Activated CD8-positive, alpha-beta T cell treated with anti-CD3 and anti-CD28 coated beads for 36 hours (primary cell): ENCODE data around the gene AGRN. TPM values are rescaled to one million over a fixed set of nuclear protein-coding genes. Genes with fewer than 3 reads are reported as not detected.
"Not testable (repeated sequence)": the region's sequence is repeated elsewhere in the genome, so short reads cannot be mapped to it uniquely, and the experiment has no call there.

Source experiments
- ATAC-seq: fragments of 200-7000 bp; cut with Tn5 transposase; one replicate; pipeline ENCODE4 v1.10.0; 2021; ENCODE audit warnings: mild to moderate bottlenecking, moderate library complexity
- CTCF ChIA-PET: fragments of 350-600 bp; sonication (Branson Sonifier 250); formaldehyde crosslinking; loops from one replicate; lab custom pipeline; 2021; ENCODE audit warnings: antibody characterized with exemption; lab: Charles Lee
- POLR2A ChIA-PET: fragments of 350-600 bp; sonication (Branson Sonifier 250); formaldehyde crosslinking; loops from one replicate; lab custom pipeline; 2021; ENCODE audit warnings: antibody characterized with exemption; lab: Charles Lee
- DNase-seq: peaks from one replicate; pipeline ENCODE4 v3.0.0-alpha.2; 2020
- H3K27ac Mint-ChIP-seq: one replicate; pipeline ENCODE4 v1.8.0; 2021; ENCODE audit warnings: mild to moderate bottlenecking, mixed read lengths
- H3K27me3 Mint-ChIP-seq: one replicate; pipeline ENCODE4 v1.8.0; 2021; ENCODE audit warnings: mixed read lengths
- H3K36me3 Mint-ChIP-seq: one replicate; pipeline ENCODE4 v1.8.0; 2021; ENCODE audit warnings: low read depth, mixed read lengths
- H3K4me1 Mint-ChIP-seq: one replicate; pipeline ENCODE4 v1.8.0; 2021; ENCODE audit warnings: low read depth, mixed read lengths
- H3K4me3 Mint-ChIP-seq: one replicate; pipeline ENCODE4 v1.8.0; 2021; ENCODE audit warnings: mild to moderate bottlenecking, moderate library complexity, mixed read lengths
- H3K9me3 Mint-ChIP-seq: one replicate; pipeline ENCODE4 v1.8.0; 2021; ENCODE audit warnings: mixed read lengths
- CTCF ChIP-seq: fragments of 200-600 bp; IDR thresholded peaks from one replicate; pipeline ENCODE4 v1.8.0; 2022; ENCODE audit warnings: antibody characterized with exemption, mild to moderate bottlenecking
- intact Hi-C: fragments of 100-400 bp; cut with micrococcal nuclease; formaldehyde crosslinking; loops from one replicate; pipeline ENCODE4 v1.10.0; 2022
- total RNA-seq, 2 experiments: library from RNA; stranded (reverse); gene quantifications; one replicate each; pipeline ENCODE4 v1.2.3, GENCODE V29; 2021

AGRN gene
- total RNA-seq, 2 experiments from 2014 or later: 64.9 to 68.0 TPM

GRCh38 chr1:1063261-1063944, 43.5 kb downstream of the AGRN start:
- peak; percentile 0 for ATAC-seq

GRCh38 chr1:1063945-1064831, 44.3 kb downstream of the AGRN start:
- no peaks in the 10 kb centered on the region for H3K9me3 Mint-ChIP-seq
- peaks cover 7% of the 10 kb centered on the region for H3K27me3 Mint-ChIP-seq
- peak; percentile 74 for ATAC-seq
- peak; percentile 53 for TF ChIP-seq CTCF
- H3K4me1 Mint-ChIP-seq: peaks cover 39% of the 10 kb centered on the region
- CTCF ChIA-PET: interaction anchor here (0.7 to 3.7 kb wide), 16 partner anchors 23 to 143 kb away, joined by 3 to 38 read pairs (median 6); partner anchors contain the start of gene ISG15
- POLR2A ChIA-PET: interaction anchor here (0.6 to 3.1 kb wide), 22 partner anchors 9 to 149 kb away, joined by 3 to 30 read pairs (median 4); partner anchors contain the start of genes ISG15 and RNF223
- intact Hi-C loops: no loop called here
- H3K36me3 Mint-ChIP-seq: peaks cover 43% of the 10 kb centered on the region
- DNase-seq: peak; percentile 98
- peak overlapping the region; percentile 90 for H3K27ac Mint-ChIP-seq
- H3K4me3 Mint-ChIP-seq: peak overlapping the region; percentile 87

More at GRCh38 chr1:1063261-1063944, 43.5 kb downstream of the AGRN start:
- POLR2A ChIA-PET: interaction anchor here (0.6 to 3.1 kb wide), 16 partner anchors 8 to 150 kb away, joined by 3 to 30 read pairs (median 4); partner anchors contain the start of gene ISG15
- Mint-ChIP-seq H3K4me1 (peaks cover 41% of the 10 kb centered on the region), H3K36me3 (peaks cover 43% of the 10 kb centered on the region), H3K4me3 (peak overlapping the region; percentile 87), H3K9me3 (no peaks in the 10 kb centered on the region), H3K27me3 (peaks cover 13% of the 10 kb centered on the region), H3K27ac (peak overlapping the region; percentile 90)
- no peak for DNase-seq
- CTCF ChIA-PET: interaction anchor here (0.7 to 3.7 kb wide), 18 partner anchors 22 to 187 kb away, joined by 3 to 38 read pairs (median 6); partner anchors contain the start of gene ISG15
- intact Hi-C loops: no loop called here
- peak; percentile 89 for TF ChIP-seq CTCF

GRCh38 chr1:1065265-1065939, 45.5 kb downstream of the AGRN start:
- ATAC-seq: no peak
- H3K4me3 Mint-ChIP-seq: peak overlapping the region; percentile 66
- H3K9me3 Mint-ChIP-seq: no peaks in the 10 kb centered on the region
- intact Hi-C loops: no loop called here
- peak overlapping the region; percentile 57 for H3K27ac Mint-ChIP-seq
- ChIA-PET POLR2A (interaction anchor here (1.2 to 2.8 kb wide), 5 partner anchors 9 to 73 kb away, joined by 3 to 15 read pairs (median 6); partner anchors contain the start of gene RNF223), CTCF (interaction anchor here (2.0 to 3.3 kb wide), 6 partner anchors 27 to 81 kb away, joined by 5 to 25 read pairs (median 16); partner anchors contain the start of gene ISG15)
- peaks cover 5% of the 10 kb centered on the region for H3K27me3 Mint-ChIP-seq
- H3K36me3 Mint-ChIP-seq: peaks cover 39% of the 10 kb centered on the region
- H3K4me1 Mint-ChIP-seq: peaks cover 38% of the 10 kb centered on the region
- TF ChIP-seq CTCF: no peak
- peak; percentile 52 for DNase-seq

GRCh38 chr1:1065940-1066304, 46.0 kb downstream of the AGRN start:
- Mint-ChIP-seq H3K4me3 (peak overlapping the region; percentile 66), H3K4me1 (peaks cover 35% of the 10 kb centered on the region), H3K36me3 (peaks cover 35% of the 10 kb centered on the region), H3K27ac (peak overlapping the region; percentile 57)
- H3K27me3 Mint-ChIP-seq, DNase-seq, H3K9me3 Mint-ChIP-seq, intact Hi-C loops, ATAC-seq: not testable (repeated sequence)
- ChIA-PET CTCF (interaction anchor here (3.3 kb wide), 1 partner anchor 82 kb away, joined by 25 read pairs; no protein-coding TSS in a partner anchor), POLR2A (interaction anchor here (1.3 to 2.2 kb wide), 2 partner anchors 16 to 33 kb away, joined by 4 to 6 read pairs; no protein-coding TSS in a partner anchor)
